GM18907 (cell line): ENCODE measurements around the gene LRGUK.
"Not testable (repeated sequence)": the region's sequence is repeated elsewhere in the genome, so short reads cannot be mapped to it uniquely, and the experiment has no call there.

Source experiments
- ATAC-seq: cut with Tn5 transposase; IDR thresholded peaks from one replicate; pipeline ENCODE4 v1.9.1; 2021; ENCODE audit warnings: mild to moderate bottlenecking, moderate library complexity; ENCODE audit not compliant: unreplicated experiment

LRGUK gene

GRCh38 chr7:134186027-134186426, 58.9 kb downstream of the LRGUK start:
- no peak for ATAC-seq

GRCh38 chr7:134186801-134187200, 59.7 kb downstream of the LRGUK start:
- no peak for ATAC-seq

GRCh38 chr7:134187893-134188292, 60.8 kb downstream of the LRGUK start:
- ATAC-seq: no peak

DNA sequence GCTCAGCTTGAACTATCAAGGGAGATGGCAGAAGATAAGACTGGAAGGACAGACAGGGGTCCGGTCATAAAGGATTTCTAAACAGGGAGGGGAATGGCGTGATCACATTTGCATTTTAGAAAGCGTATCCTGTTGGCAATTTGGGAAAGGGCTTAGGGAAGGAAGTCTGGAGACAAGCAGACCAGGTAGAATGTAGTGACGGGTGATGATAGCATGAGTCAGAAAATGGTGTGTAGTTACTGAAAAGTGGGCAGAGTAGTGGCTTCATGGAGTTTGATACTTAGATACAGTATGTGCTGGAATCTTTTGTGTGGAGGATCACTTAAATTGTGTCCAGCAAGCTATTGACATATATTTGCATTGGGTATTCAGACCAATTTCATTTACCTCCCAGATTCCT, 61.2 kb downstream of the LRGUK start:
- ATAC-seq: no peak

- no peak for ATAC-seq
These were observed 62.4 kb downstream of the LRGUK start for GRCh38 chr7:134189559-134189958.

DNA sequence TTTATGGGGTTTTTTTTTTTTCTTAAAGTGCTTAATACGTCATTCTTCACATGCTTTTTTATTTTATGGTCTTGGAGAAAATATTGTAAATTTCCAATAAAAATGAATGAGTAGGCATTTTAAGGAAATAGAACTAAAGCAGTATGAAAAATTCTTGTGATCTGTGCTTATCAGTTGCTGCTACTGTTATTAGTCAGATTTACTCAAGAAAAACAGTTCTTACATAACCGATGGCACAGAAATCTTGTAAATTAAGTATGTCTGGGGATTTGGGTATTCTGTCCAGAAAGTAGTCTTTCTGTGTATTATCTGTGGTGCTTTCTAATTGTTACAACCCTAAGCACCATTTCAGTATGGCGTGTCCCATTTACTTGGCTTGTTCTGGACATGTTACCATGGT, 64.7 kb downstream of the LRGUK start:
- ATAC-seq: no peak

DNA sequence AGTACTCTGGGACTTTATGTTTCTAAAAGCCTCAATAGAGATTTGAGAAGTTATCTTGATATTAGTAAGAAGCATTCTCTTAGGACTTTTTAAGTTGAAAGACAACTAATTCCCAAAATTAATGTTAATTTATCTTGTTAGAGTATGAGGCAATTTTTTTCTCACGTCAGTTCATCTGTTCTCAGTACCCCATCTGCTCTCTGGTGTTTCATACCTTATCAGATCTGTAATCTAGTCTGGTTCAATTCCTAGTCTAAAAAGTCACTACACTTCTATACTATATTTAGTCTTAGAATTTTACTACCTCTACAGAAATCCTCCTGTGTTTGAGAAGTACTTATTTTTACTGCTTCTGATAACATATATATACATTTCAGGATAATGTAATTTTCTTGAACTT, 66.1 kb downstream of the LRGUK start:
- no peak for ATAC-seq

DNA sequence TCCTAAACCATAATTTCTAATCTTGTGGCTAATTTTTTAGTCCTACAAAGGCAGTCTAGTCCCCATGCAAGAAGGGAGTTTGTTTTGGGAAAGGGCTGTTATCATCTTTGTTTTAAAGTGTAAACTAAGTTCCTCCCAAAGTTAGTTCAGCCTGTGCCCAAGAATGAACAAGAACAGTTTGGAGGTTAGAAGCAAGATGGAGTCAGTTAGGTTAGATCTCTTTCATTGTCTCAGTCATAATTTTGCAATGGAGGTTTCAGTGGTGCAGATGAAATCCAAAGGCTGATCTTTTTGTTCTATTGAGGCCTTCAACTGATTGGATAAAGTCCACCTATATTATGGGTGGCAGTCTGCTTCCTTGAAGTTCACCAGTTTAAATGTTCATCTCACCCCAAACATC, 68.1 kb downstream of the LRGUK start:
- ATAC-seq: no peak

DNA sequence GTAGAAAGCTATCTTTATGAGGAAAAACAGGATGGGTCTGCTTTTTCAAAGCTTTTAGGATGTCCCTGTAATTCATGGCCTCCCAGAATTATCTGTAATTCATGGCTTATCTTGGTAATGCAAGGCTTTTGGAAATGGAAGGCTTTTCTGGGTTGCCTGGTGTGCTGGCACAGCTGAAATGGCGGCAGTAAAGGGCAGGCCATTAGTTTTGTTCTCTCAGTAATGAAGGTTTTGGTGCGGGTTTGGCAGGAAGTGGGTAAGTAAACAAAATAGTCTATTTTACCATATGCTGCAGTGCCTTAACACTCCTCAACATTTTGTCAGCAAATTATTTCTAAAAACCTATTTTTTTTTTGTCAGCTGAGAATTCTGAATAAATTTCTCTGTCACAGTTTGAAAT, 69.3 kb downstream of the LRGUK start:
- ATAC-seq: no peak

DNA sequence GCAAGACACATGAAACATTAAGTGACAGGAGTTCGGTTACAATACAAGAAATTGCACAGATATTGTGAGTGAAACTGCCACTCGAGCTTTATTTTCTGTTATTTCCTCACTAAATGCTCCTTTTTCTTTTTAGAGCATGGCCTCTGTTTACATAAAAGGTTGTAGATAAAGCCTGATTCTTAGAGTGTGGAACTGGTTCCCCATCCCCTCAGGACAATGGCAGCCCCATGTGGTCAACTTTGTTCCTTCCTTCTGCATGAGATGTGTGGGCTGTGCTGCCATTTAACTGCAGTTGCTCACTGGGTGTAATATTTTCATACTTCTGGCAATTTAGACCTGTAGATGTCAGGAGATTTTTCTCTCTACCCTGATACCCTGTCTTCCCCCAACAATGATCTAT, 70.2 kb downstream of the LRGUK start:
- no peak for ATAC-seq

GRCh38 chr7:134200970-134201369, 73.8 kb downstream of the LRGUK start:
- no peak for ATAC-seq

DNA sequence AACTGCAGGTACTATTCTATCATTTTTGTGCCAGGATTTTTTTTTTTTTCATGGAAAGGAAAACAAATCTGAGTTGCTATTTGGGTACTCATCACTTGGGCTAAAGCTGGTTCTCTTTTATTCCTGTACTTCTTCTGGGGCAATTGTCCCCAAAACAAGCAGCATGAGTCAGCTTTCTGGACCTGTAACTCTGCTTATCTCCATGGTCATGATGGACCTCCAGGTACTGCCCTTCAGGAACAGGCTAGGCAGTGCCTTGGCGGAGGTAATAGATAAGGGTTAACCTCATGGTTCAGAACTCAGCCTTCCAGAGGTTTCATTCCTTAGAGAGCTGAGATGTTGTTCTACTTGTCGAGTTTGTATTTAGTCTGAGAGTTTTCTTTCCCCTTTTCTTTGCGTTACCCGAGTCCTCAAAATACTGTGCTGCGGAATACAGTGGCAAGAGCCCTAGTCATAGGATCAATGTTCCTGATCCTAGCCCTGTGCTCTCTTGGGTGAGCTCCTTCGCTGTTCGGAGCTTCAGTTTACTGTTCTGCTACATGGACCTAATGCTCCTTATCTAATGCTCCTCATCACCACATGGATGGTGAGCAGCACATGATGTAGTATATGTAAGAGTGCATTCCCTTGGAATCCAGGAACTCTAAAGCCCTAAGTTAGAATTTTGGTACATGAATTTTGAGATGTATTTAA, 74.6 kb downstream of the LRGUK start:
- ATAC-seq: no peak

DNA sequence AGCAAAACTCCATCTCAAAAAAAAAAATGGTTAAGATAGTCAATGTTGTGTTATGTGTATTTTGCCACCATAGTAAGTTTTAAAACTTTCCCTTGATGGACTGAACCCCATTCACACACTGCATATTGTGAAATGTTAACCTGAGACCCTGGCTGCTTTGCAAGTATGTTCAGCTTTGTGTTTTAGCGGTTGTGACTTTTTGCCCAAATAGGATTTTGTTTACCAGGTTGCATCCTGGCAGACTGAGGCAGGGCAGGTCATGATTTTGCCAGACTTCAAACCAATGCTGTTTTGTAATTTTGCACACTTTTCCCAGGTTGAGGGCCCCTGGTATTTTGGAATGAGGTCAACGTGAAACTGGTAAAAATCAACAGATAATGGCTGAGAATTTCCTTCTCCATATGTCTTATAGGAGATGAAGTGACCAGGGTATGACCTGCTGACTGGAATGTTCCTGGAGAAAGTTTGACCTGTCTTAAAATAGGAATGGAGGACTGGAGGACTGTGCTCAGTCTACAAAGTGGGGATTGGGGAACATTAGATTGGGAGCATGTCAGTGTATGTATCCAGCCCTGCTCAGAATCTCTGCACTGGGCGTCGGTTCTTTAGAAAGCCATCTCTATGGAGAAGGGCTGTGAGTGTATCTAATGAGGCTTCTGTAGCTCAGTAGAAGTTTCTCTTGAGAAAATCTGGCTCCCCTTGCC, 76.2 kb downstream of the LRGUK start:
- no peak for ATAC-seq

DNA sequence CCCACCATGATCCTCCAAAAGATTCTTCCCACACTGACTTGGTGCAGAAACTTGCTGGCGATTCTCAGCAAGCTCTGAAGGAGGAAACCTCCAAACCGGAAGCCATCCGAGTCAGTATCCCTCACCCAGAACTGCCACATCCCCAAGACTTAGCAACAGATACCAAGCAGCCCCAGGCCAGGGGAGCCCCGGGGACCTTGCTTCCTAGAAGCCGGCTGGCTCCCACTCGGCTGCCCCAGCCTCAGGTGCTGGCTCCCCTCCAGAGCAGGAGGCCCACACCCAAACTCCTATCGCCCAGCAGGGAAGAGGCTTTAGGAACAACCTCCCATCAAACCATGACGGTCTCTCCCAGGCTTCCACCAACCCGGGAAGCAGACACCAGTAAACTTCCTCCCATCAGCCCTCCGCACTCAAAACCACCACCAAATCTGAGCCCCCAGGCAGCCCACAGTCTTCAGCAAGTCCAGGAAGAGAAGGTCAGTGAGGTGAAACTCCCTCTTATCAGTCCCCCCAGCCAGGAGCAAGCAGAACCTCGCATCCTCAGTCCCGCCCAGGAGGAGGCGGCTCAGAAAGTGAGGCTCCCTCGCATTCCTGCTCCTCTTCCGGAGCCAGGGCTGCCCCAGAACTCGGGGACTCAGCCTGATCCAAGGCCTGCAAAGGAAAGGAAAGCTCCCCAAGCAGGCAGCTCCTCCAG, 82.3 kb downstream of the LRGUK start:
- no peak for ATAC-seq

DNA sequence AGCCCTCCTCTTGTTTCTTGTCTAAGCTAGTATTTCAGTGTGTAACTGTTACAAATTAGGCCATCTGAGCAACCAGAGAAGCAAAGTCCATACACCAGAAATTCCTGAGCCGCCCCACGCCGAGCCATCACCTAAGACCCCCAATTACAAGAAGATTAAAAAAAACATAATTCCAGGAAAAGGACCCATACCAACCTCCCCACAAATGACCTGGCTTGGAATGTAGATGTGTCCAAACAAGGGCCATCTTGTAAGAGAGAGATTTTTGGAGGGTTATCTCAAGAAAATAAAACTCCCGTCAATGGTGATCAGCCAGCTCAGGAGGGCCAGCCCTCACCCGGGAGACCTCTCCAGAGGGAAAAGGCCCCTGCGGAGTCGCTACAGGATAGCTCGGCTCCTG, 83.1 kb downstream of the LRGUK start:
- no peak for ATAC-seq

DNA sequence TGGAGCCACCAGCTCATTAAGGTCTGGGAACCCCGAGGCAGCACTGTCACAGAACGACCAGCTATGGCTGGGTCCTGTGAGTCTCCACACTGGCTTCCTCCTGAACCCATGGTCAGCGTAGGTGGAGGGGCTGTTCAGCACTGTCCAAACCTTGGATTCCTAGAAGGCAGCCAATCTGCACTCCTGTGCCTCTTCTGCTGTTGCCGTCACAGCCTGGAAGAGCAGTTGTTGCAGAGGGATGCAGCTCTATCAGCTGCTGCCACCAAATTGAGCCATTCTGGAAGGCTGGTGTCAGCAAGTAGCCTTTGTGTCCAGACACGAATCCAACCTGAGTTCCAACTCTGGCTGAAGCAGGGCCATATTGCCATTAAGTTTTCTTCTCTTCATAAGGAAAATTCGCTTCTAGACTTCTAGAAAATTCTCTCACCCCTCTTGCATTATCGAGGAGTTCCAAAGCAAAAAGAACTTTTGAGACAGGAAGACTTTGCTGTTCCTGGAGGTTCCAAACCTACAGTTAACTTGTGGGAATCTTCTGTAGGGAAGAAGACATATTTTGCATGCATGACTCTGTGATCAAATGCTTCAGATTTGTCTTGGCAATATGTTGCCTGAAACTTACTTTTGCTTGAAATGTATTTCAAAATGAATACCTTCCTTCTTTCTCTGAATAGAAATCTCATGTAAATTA, 84.0 kb downstream of the LRGUK start:
- no peak for ATAC-seq

GRCh38 chr7:134211817-134212216, 84.7 kb downstream of the LRGUK start:
- ATAC-seq: no peak

DNA sequence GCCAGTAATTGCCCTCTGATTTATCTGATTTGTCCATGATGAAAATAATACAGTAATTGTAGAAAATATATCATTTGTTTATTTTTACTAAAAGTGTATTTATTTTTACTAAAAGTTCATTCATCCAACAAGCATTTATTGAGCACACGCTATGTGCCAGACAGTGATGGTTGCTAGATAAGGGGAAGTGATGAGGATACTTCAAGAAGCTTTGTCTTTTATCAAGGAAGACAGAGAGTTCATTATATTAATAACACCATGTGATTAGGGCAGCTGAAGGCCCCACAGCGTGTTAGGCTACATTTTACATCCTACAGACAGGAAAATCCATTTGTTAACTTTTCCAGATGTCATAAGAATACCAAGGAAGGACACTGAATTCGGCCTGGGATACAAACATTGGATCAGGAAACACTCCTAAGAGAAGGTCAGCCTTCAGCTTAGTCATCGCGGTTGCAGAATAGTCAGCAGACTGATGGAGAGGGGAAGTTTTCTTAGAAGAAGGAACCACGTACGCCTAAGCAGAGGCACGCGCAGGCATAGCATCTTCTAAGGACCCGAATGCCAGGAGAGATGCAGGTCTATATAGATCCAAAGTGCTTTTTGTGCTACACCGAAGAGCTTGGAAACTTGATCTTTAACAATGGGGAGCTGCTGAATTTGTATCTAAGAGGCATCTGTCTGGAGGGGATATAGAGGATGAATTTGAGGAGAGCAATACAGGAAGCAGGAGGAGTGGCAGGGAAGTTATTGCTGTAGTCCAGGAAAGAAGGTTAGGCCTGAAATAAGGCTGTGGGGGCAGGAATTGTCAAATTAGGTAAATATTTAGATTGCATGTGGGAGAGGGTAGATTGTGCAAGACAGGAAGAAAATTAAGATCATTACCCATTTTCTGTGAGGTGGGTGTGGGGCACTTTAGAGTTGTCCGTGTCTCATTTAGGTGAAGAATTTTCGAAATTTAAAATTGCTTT, 85.7 kb downstream of the LRGUK start:
- ATAC-seq: no peak

GRCh38 chr7:134220236-134220635, 93.1 kb downstream of the LRGUK start:
- no peak for ATAC-seq

DNA sequence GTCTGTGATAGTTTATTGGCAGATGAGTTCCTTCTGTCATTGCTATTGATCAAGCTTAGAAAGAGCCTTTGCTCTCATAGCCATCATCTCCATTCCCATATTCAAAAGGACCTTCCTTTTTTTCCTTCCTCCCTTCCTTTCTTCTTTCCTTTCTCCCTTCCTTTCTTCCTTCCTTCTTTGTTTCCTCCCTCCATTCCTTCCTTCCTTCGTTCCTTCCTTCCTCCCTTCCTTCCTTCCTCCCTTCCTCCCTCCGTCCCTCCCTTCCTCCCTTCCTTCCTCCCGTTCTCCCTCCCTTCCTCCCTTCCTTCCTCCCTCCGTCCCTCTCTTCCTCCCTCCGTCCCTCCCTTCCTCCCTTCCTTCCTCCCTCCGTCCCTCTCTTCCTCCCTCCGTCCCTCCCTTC, 104.2 kb downstream of the LRGUK start:
- not testable (repeated sequence) for ATAC-seq
